GM13977 (cell line): ENCODE data around the gene TEX51.

Source experiments
- DNase-seq: peaks from one replicate; pipeline ENCODE4 v3.0.0; 2012; ENCODE audit warnings: low spot score
- in situ Hi-C: fragments of 300-500 bp; cut with MboI; formaldehyde crosslinking; loops from one replicate; pipeline ENCODE4 v1.12.0; 2022; ENCODE audit warnings: low sequenced_read_pairs, low pct_unique_long_range_greater_than_20kb, mixed read lengths, inconsistent platforms; ENCODE audit not compliant: unreplicated experiment
- TF ChIP-seq, protein P1 (sequence below): IDR thresholded peaks from 2 replicates; pipeline ENCODE4 v1.5.1; 2012; ENCODE audit warnings: mild to moderate bottlenecking, control low read depth; ENCODE audit not compliant: insufficient read depth; ENCODE audit errors: extremely low read depth, missing control alignments

The TEX51 gene

DNA sequence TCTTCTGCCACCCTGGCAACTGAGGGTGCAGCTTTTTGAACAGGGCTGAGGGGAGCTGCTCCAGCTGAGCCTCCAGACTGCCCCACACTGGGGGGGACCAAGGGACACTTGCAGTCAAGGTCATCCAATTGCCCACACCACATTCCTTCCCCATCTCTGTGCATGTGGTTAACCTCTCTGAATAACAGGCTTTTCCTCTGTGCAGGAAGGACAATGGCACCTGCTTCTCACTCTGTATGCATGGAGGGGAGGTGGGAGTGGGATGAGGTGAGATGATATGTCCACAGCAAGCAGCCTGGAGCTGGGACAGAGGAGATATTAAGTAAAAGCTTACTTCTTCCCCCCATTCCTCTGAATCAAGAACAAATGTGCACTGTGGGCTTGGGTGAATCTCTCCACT is 39.1 kb upstream of the TEX51 start:
- in situ Hi-C loops, result no loop called here
- DNase-seq, result no peak
- TF ChIP-seq, protein P1, sequence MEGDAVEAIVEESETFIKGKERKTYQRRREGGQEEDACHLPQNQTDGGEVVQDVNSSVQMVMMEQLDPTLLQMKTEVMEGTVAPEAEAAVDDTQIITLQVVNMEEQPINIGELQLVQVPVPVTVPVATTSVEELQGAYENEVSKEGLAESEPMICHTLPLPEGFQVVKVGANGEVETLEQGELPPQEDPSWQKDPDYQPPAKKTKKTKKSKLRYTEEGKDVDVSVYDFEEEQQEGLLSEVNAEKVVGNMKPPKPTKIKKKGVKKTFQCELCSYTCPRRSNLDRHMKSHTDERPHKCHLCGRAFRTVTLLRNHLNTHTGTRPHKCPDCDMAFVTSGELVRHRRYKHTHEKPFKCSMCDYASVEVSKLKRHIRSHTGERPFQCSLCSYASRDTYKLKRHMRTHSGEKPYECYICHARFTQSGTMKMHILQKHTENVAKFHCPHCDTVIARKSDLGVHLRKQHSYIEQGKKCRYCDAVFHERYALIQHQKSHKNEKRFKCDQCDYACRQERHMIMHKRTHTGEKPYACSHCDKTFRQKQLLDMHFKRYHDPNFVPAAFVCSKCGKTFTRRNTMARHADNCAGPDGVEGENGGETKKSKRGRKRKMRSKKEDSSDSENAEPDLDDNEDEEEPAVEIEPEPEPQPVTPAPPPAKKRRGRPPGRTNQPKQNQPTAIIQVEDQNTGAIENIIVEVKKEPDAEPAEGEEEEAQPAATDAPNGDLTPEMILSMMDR, result no peak

DNA sequence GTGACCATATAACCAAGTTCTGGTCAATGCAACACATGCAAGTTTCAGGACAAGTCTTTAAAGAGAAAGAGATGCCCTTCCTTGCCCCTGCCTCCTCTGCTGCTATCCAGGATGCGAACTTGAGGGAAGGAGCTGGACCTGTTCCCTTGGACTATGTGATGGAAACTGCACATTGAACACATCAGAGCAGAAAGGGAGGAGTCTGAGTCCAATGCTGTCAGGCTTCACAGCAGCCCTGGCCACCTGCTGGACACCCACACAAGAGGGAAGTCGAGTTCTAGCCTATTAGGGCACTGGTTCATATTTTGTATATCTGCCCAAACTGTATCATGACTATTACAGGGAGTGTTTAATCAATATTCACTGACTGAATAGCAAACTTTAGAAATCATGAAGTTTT is 38.3 kb upstream of the TEX51 start:
- DNase-seq, result no peak
- in situ Hi-C loops, result no loop called here
- TF ChIP-seq, protein P1, result no peak

DNA sequence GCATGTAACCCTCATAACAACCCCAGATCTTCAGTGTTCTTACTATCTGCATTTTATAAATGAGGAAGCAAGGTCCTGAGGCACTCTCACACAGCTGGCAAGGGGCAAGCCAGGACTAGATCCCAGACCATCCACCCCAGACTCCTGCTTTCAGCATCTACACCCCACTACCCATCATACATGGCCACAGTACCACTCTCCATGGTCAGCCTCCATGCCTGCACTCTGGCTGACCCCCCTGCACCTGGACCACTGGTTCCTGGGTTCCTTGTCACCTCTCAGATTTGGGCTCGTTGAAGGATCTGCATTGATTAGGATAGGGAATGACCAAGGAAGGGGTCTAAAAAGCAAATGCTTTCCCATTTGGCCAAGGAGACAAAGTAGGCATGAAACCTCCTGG is 36.0 kb upstream of the TEX51 start:
- in situ Hi-C loops, result no loop called here
- TF ChIP-seq, protein P1, result no peak
- no peak for DNase-seq

DNA sequence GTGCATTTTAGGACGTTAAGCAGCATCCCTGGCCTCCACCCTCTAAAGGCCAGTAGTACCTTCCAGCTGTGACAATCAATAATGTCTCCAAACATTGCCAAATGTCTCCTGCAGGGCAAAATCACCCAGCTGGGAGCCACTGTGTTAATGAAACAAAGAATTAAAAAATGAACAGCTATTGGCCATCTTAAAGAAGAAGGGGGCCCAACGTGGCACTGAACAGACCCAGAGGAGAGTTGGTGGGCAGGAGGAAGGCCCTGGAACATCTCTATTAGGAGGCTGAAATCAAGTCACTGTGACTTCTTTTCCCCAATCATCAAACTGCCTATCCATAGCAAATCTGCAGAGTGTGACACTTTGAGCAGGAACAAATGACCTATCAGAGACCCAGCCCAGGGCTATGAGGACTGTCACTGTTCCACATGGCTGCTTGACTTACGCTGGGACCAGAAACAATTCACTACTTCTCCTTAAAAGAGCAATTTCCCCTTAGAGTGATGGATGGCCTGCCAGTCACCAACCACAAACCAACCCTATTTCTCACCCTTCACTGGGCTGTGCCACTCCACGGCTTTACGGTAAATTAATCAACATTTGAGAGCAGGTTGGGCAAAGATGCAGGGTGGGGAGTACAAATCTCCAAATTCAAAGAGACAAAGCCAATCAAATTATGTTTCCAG is 35.2 kb upstream of the TEX51 start:
- in situ Hi-C loops, result no loop called here
- no peak for DNase-seq
- TF ChIP-seq, protein P1, result no peak

DNA sequence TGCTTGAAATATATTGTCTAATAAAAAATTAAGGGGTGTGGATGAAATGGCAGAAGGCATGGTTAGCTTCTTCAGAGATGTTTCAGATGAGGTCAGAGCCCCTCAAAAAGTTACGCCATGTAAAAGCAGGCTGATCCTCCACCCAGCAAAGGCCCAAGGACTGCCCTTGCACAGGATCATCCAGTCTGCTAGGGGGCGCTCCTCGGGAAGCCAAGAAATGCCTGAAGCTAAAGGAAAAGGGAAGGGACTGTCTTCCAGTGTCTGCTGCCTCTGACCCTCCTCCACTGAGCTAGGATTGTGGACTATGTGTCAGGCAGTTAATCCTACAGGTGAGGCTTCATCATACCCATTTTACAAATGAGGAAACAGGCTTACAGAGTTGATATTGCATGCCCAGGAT is 33.8 kb upstream of the TEX51 start:
- no peak for DNase-seq
- TF ChIP-seq, protein P1, result peak; percentile 23
- in situ Hi-C loops, result no loop called here

DNA sequence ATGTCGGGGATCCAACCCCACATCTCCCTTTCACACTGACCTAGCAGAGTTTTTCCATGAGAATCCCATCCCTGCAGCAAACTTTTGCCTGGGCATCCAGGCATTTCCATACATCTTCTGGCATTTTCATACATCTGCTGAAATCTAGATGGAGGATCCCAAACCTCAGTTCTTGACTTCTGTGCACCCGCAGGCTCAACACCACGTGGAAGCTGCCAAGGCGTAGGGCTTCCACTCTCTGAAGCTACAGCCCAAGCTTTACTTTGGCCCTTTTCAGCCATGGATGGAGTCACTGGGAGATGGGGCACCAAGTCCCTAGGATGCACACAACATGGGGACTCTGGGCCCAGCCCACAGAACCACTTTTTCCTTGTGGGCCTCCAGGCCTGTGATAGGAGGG is 32.2 kb upstream of the TEX51 start:
- TF ChIP-seq, protein P1, result no peak
- no peak for DNase-seq
- in situ Hi-C loops, result no loop called here

DNA sequence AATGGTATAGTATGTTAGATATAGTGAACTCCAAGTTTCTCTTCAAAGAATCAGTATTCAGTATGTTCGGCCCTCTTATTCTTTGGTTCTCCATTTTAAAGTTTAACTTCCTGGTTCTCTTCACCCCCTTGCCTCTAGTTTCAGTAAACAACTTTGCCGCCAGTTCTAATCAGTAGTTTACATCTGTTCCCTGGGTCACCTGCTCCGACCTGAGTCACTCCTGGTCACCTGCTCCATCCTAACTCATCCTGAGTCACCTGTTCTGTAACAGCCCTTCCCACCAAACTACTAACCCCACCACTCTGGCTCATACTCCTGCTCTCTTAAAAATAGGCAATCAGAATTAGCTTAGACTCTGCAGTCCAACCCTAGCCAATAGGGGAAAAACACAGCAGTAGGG is 23.7 kb upstream of the TEX51 start:
- in situ Hi-C loops, result no loop called here
- TF ChIP-seq, protein P1, result no peak
- no peak for DNase-seq
